CD4-positive, alpha-beta T cell treated with Interleukin-4 for 1 hour (primary cell): ENCODE data around the gene ABHD15.

Experiments
- DNase-seq, 2 donors: peaks; one replicate each; pipeline ENCODE4 v3.0.0-alpha.2; 2020 to 2022

Gene ABHD15

GRCh38 chr17:29514792-29515191 lies 52.0 kb downstream of the ABHD15 start:
- DNase-seq = no peak

GRCh38 chr17:29510953-29511352 lies 55.9 kb downstream of the ABHD15 start:
- no peak for DNase-seq
